ENCODE results near the gene DNAJC17. TPM values are rescaled to one million over a fixed set of nuclear protein-coding genes. Genes with fewer than 3 reads are reported as not detected.

Gene DNAJC17
- total RNA-seq, 2 experiments from 2014 or later = 35.8 to 35.9 TPM

- ChIA-PET POLR2A (interaction anchor here (1.0 to 2.7 kb wide), 2 partner anchors 9 to 33 kb away, joined by 3 to 12 read pairs; no protein-coding TSS in a partner anchor), CTCF (interaction anchor here (2.1 to 4.3 kb wide), 2 partner anchors 33 to 230 kb away, joined by 4 to 17 read pairs; no protein-coding TSS in a partner anchor)
- no peak overlapping the region for H3K4me3 Mint-ChIP-seq
- peaks cover 32% of the 10 kb centered on the region for H3K36me3 Mint-ChIP-seq (ENCODE audit: low read depth)
- peaks cover 39% of the 10 kb centered on the region for H3K4me1 Mint-ChIP-seq (ENCODE audit: low read depth)
- no peak for TF ChIP-seq CTCF (IDR thresholded peaks at IDR 0.05)
- H3K27me3 Mint-ChIP-seq = no peaks in the 10 kb centered on the region
- DNase-seq (no peak), ATAC-seq (no peak)
- intact Hi-C loops (cut with micrococcal nuclease) = no loop called here
- no peaks in the 10 kb centered on the region for H3K9me3 Mint-ChIP-seq
- H3K27ac Mint-ChIP-seq = no peak overlapping the region
Observed at GRCh38 chr15:40749151-40749630, 58.1 kb downstream of the DNAJC17 start.

GRCh38 chr15:40747685-40748631 lies 59.3 kb downstream of the DNAJC17 start:
- ChIA-PET CTCF (interaction anchor here (0.7 to 2.1 kb wide), 6 partner anchors 10 to 37 kb away, joined by 3 to 15 read pairs (median 4); no protein-coding TSS in a partner anchor), POLR2A (interaction anchor here (1.0 to 1.8 kb wide), 4 partner anchors 20 to 55 kb away, joined by 3 to 6 read pairs (median 4); partner anchors contain the start of gene RAD51)
- Mint-ChIP-seq H3K4me1 (ENCODE audit: low read depth) (peaks cover 39% of the 10 kb centered on the region), H3K36me3 (ENCODE audit: low read depth) (peaks cover 29% of the 10 kb centered on the region), H3K27me3 (no peaks in the 10 kb centered on the region), H3K9me3 (no peaks in the 10 kb centered on the region), H3K4me3 (no peak overlapping the region), H3K27ac (peak overlapping the region; percentile 16)
- no peak for DNase-seq
- no peak for TF ChIP-seq CTCF (IDR thresholded peaks at IDR 0.05)
- intact Hi-C loops (cut with micrococcal nuclease) = no loop called here
- ATAC-seq = no peak

DNA sequence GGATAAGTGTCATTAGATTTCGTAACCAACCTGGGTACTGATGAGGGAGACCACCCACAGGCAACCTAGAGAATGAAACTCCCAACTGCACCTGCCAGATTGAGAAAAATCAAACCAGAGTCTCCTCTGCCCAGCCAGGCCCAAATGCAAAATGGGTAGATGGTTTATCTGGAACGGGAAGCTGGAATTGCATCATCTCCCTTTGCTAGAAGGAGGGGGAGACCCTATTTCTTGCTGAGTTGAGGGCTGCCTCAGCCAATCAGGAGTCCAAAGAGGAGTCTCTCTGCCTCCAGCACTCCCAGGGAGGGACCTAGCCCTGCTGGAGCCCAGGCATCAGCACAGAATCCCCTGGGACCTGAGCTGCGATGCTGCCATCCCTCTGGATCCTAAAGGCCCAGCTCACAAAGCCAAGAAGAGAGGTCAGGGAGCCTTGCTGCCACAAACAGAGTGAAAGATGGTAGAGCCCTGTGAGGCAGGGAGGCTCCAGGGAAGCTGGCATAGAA lies 60.3 kb downstream of the DNAJC17 start:
- no peak for DNase-seq

DNA sequence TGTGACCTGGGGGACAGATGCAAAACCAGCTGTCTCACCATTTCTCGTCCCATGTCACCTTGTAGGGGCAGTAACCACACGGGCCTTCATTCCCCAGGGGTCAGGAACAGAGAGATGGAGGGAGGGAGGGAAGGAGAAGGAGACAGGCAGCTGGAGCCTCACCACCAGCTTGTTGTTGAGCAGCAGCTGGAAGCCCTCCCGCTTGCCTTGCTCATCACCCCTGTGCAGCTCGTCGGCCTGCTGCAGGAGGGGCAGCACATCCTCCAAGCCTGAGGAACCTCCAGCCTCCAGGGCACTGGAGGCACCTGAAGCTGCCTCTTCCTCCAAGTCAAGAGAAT lies 62.5 kb downstream of the DNAJC17 start:
- CTCF ChIA-PET = interaction anchor here (0.8 to 4.0 kb wide), 12 partner anchors 8 to 147 kb away, joined by 3 to 32 read pairs (median 4); partner anchors contain the start of genes C15orf62 and GCHFR
- peak overlapping the region; percentile 88 for H3K27ac Mint-ChIP-seq
- no peaks in the 10 kb centered on the region for H3K27me3 Mint-ChIP-seq
- POLR2A ChIA-PET = interaction anchor here (1.0 to 3.2 kb wide), 9 partner anchors 8 to 62 kb away, joined by 3 to 16 read pairs (median 5); partner anchors contain the start of genes GCHFR, RAD51, RMDN3 and ZFYVE19
- TF ChIP-seq CTCF (IDR thresholded peaks at IDR 0.05) = no peak
- H3K9me3 Mint-ChIP-seq = no peaks in the 10 kb centered on the region
- H3K36me3 Mint-ChIP-seq (ENCODE audit: low read depth) = peaks cover 27% of the 10 kb centered on the region
- H3K4me3 Mint-ChIP-seq = no peak overlapping the region
- no peak for ATAC-seq
- intact Hi-C loops (cut with micrococcal nuclease) = no loop called here
- peaks cover 33% of the 10 kb centered on the region for H3K4me1 Mint-ChIP-seq (ENCODE audit: low read depth)
- DNase-seq = no peak

More for the DNA sequence above, 60.3 kb downstream of the DNAJC17 start:
- Mint-ChIP-seq H3K4me3 (no peak overlapping the region), H3K9me3 (no peaks in the 10 kb centered on the region), H3K36me3 (ENCODE audit: low read depth) (peaks cover 29% of the 10 kb centered on the region), H3K4me1 (ENCODE audit: low read depth) (peaks cover 37% of the 10 kb centered on the region), H3K27ac (peak overlapping the region; percentile 16), H3K27me3 (no peaks in the 10 kb centered on the region)
- CTCF ChIA-PET = interaction anchor here (0.6 to 4.0 kb wide), 11 partner anchors 9 to 148 kb away, joined by 3 to 32 read pairs (median 4); no protein-coding TSS in a partner anchor
- POLR2A ChIA-PET = interaction anchor here (1.1 to 1.8 kb wide), 4 partner anchors 21 to 54 kb away, joined by 3 to 6 read pairs (median 4); partner anchors contain the start of gene RAD51
- no peak for ATAC-seq
- intact Hi-C loops (cut with micrococcal nuclease) = no loop called here
- TF ChIP-seq CTCF (IDR thresholded peaks at IDR 0.05) = no peak

All from activated CD8-positive, alpha-beta T cell treated with anti-CD3 and anti-CD28 coated beads for 36 hours (primary cell).